Mammary epithelial cell (primary cell): ENCODE results near the gene KANSL3.
"Not testable (repeated sequence)": the region's sequence is repeated elsewhere in the genome, so short reads cannot be mapped to it uniquely, and the experiment has no call there.

Experiments
- CTCF ChIP-seq, 2 donors: IDR thresholded peaks in 1 of 2; conservative IDR thresholded peaks in 1 of 2; 2 replicates each; pipeline ENCODE4 v1.5.1; 2011 to 2012; ENCODE audit warnings: inconsistent platforms in 2 of 2, low read length in 2 of 2, mild to moderate bottlenecking in 2 of 2, control low read depth in 1 of 2, low read depth in 1 of 2; ENCODE audit not compliant: insufficient read depth in 1 of 2; ENCODE audit errors: extremely low read depth in 1 of 2
- EZH2 ChIP-seq: IDR thresholded peaks from 2 replicates; pipeline ENCODE4 v1.6.1; 2012; ENCODE audit warnings: low read length, inconsistent platforms, borderline replicate concordance

DNA sequence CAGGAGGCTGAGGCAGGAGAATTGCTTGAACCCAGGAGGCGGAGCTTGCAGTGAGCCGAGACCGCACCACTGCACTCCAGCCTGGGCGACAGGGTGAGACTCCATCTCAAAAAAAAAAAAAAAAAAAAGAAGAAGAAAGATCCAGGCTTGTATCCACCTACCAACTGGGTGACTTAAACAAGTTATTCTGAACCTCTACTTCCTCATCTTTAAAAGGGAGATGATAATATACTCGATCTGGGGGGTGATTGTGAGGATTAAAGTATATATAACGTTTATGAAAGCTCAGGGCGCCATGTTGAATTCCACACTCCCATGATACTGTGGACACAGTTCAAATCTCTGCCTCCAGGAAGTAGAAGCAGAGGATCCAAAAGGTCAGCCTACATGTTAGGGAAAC lies 16.7 kb upstream of the KANSL3 start:
- not testable (repeated sequence) for TF ChIP-seq CTCF (conservative IDR thresholded peaks at IDR 0.05 in 1 of 2, IDR thresholded peaks at IDR 0.05 in 1 of 2; ENCODE audit: extremely low read depth in 1 of 2, insufficient read depth in 1 of 2, low read depth in 1 of 2, low read length in 2 of 2); EZH2
